Body of pancreas (tissue), 4 donors: Measurements from ENCODE around the gene CDC45. TPM values are rescaled to one million over a fixed set of nuclear protein-coding genes. Genes with fewer than 3 reads are reported as not detected.

Experiments
- ATAC-seq: fragments of 150-250 bp; one replicate; pipeline ENCODE4 v1.9.1; 2016
- DNase-seq, 4 donors: peaks; one replicate each; pipeline ENCODE4 v3.0.0-alpha.2; 2019
- H3K27ac ChIP-seq, 4 donors: fragments of 200-600 bp; sonication (generic); 1 replicate in 3 of 4; 2 replicates in 1 of 4; pipeline versions ENCODE4 v1.5.1 to v1.6.1; 2016 to 2019; ENCODE audit warnings: mild to moderate bottlenecking in 1 of 4, mixed read lengths in 1 of 4, moderate library complexity in 1 of 4
- H3K27me3 ChIP-seq, 2 donors: fragments of 200-600 bp; sonication (generic); one replicate each; pipeline ENCODE4 v1.6.0; 2016; ENCODE audit warnings: mild to moderate bottlenecking in 1 of 2
- H3K36me3 ChIP-seq, 2 donors: fragments of 200-600 bp; sonication (generic); replicated peaks in 1 of 2; 2 replicates each; pipeline ENCODE4 v1.5.1; 2016; ENCODE audit warnings: low read depth in 2 of 2; ENCODE audit not compliant: insufficient read depth in 1 of 2
- H3K4me1 ChIP-seq: fragments of 200-600 bp; sonication (generic); one replicate; pipeline ENCODE4 v1.6.0; 2016
- H3K4me3 ChIP-seq, 2 donors: fragments of 200-600 bp; sonication (generic); 1 replicate in 1 of 2; 2 replicates in 1 of 2; pipeline ENCODE4 v1.5.1; 2016 to 2019
- H3K9me3 ChIP-seq, 3 donors: fragments of 200-600 bp; sonication (generic); 1 replicate in 2 of 3; 2 replicates in 1 of 3; pipeline ENCODE4 v1.5.1; 2016
- CTCF ChIP-seq, 7 experiments: fragments of 450-650 bp in 4 of 7; fragments of 200-600 bp in 3 of 7; sonication (generic) in 3 of 7; IDR thresholded peaks; one replicate each; pipeline ENCODE4 v1.5.1; 2016 to 2019; ENCODE audit warnings: antibody characterized with exemption in 7 of 7
- POLR2A ChIP-seq, 3 donors: fragments of 450-650 bp; IDR thresholded peaks; one replicate each; pipeline ENCODE4 v1.6.1; 2016; ENCODE audit warnings: antibody characterized with exemption in 3 of 3, mild to moderate bottlenecking in 2 of 3
- WGBS, 2 donors: methylation state at CpG; one replicate each; pipeline ENCODE4 v1.1.5; 2017; 5-methylcytosine and 5-hydroxymethylcytosine counted together
- intact Hi-C: fragments of 100-400 bp; cut with DNase I; formaldehyde crosslinking; loops from one replicate; pipeline ENCODE4 v1.15.1; 2023
- total RNA-seq, 2 donors: library from RNA; depleted of rRNA; stranded (reverse); fragments of >200 nt; gene quantifications; one replicate each; pipeline ENCODE4 v1.1.0, GENCODE V29; 2016

CDC45 gene
- total RNA-seq, 2 donors from 2014 or later = not detected

- Histone ChIP-seq H3K4me1 (no peaks in the 10 kb centered on the region), H3K9me3 (no peaks in the 10 kb centered on the region), H3K27me3 (no peaks in the 10 kb centered on the region), H3K27ac (no peak overlapping the region), H3K4me3 (no peak overlapping the region), H3K36me3 (no peaks in the 10 kb centered on the region)
- ATAC-seq (no peak), DNase-seq (no peak)
- TF ChIP-seq CTCF (IDR thresholded peaks at IDR 0.05) = no peak
- no peak for TF ChIP-seq POLR2A (IDR thresholded peaks at IDR 0.05)
- WGBS, 2 donors = 67 to 71% methylated on average over 4 to 6 of the region's 6 CpGs
- intact Hi-C loops = no loop called here
These were observed 75.9 kb downstream of the CDC45 start for GRCh38 chr22:19555651-19556050.

DNA sequence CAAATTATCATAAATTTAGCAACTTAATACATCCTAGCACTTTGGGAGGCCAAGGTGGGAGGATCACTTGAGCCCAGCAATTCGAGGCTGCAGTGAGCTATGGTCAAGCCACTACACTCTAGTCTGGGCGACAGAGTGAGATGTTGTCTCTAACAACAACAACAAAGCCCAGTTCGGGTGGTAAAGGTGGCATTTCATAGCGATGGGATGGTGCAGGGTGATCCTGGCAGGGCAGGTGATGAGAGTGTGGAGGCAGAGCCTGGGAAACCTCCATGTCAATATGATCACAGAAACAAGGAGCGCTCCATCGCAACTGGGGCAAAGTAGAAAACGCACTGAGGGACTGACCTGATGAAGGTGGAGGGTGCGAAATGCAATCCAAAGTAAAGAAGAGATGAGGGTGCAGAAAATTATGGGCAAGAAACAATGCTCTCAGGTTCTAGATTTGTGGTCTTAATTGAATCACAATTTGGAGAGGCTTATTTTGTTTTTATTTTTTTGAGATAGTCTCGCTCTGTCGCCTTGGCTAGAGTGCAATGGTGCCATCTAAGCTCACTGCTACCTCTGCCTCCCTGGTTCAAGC is 77.3 kb downstream of the CDC45 start:
- TF ChIP-seq CTCF (IDR thresholded peaks at IDR 0.05) = no peak
- no peak for TF ChIP-seq POLR2A (IDR thresholded peaks at IDR 0.05)
- 78% methylated on average over 10 of the region's 10 CpGs for WGBS, 2 donors

DNA sequence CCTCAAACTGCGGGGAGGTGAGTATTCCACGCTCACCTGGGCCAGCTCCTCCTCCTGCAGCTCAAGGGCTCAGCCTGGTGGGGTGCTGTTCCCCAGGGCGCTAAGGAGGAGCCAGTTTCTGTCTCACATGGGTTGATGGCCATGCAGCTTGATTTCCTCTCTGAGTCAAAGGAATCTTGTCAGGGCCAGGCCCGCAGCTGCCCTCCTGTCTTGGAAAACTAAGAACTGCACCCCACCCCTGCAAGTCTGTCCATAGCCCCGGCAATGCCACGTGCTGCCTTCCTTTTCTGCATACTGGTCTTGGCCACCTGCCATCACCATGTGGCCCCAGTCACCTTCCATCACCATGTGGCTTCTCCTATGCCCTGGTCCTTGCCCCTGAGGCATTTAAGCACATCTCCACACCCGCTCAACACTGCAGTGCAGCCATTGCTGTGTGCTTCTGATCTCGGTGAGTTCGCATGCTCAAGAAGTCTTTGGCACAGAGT is 79.6 kb downstream of the CDC45 start:
- Histone ChIP-seq H3K4me3 (no peak overlapping the region), H3K27me3 (no peaks in the 10 kb centered on the region), H3K36me3 (no peaks in the 10 kb centered on the region), H3K27ac (no peak overlapping the region), H3K9me3 (peaks cover 0 to 5% (median 0%) of the 10 kb centered on the region in 3 donors), H3K4me1 (no peaks in the 10 kb centered on the region)
- 78% methylated on average over 7 to 8 of the region's 9 CpGs for WGBS, 2 donors
- ATAC-seq = no peak
- no peak for DNase-seq
- intact Hi-C loops = no loop called here
- no peak for TF ChIP-seq POLR2A (IDR thresholded peaks at IDR 0.05)
- TF ChIP-seq CTCF (IDR thresholded peaks at IDR 0.05) = no peak

More for the DNA sequence above, 77.3 kb downstream of the CDC45 start:
- intact Hi-C loops = no loop called here
- DNase-seq (no peak), ATAC-seq (no peak)
- Histone ChIP-seq H3K36me3 (no peaks in the 10 kb centered on the region), H3K27me3 (no peaks in the 10 kb centered on the region), H3K4me1 (no peaks in the 10 kb centered on the region), H3K27ac (no peak overlapping the region), H3K4me3 (no peak overlapping the region), H3K9me3 (no peaks in the 10 kb centered on the region)

DNA sequence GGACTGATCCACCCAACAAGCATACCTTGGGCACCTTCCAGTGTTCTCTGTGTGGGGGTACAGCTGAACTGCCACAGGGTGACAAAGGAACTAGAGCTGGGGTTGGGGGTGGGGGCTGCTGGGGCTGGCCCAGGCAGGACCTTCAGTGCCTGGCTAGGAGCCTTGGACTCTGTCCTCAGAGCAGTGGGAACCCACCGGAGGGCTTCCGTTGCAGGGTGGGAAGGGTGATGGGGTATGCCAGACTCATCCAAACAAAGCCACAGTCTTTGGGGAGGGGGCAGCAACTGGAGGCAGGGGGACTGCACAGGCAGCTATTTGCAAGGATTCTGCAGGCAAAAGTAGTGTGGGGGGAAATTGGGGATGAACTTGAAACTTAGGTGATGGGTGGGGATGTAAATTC is 80.2 kb downstream of the CDC45 start:
- peaks cover 0 to 6% (median 0%) of the 10 kb centered on the region in 3 donors for H3K9me3 ChIP-seq
- WGBS, 2 donors = 80 to 100% methylated on average over 1 to 2 of the region's 2 CpGs
- DNase-seq = no peak
- H3K36me3 ChIP-seq = no peaks in the 10 kb centered on the region
- no peaks in the 10 kb centered on the region for H3K4me1 ChIP-seq
- TF ChIP-seq CTCF (IDR thresholded peaks at IDR 0.05) = no peak
- no peaks in the 10 kb centered on the region for H3K27me3 ChIP-seq
- intact Hi-C loops = no loop called here
- no peak overlapping the region for H3K27ac ChIP-seq
- no peak for ATAC-seq
- no peak overlapping the region for H3K4me3 ChIP-seq
